K562 (cell line): ENCODE data around the gene C13orf46.

ENCODE experiments used
- BHLHE40 ChIP-seq: IDR thresholded peaks from 2 replicates; pipeline ENCODE4 v1.6.1; 2011; ENCODE audit warnings: low read length, improper control_type of control experiment
- CTCF ChIP-seq, 3 experiments: IDR thresholded peaks in 2 of 3; conservative IDR thresholded peaks in 1 of 3; 2 replicates each; pipeline ENCODE4 v1.5.1; 2011 to 2012; ENCODE audit warnings: low read length in 3 of 3, mild to moderate bottlenecking in 3 of 3, control low read depth in 2 of 3, improper control_type of control experiment in 1 of 3, inconsistent platforms in 1 of 3, low read depth in 1 of 3, mixed read lengths in 1 of 3, moderate library complexity in 1 of 3; ENCODE audit not compliant: insufficient read depth in 2 of 3
- FIP1L1 ChIP-seq: fragments of 200-400 bp; formaldehyde crosslinking; IDR thresholded peaks from 2 replicates; pipeline ENCODE4 v1.6.1; 2018; ENCODE audit warnings: mild to moderate bottlenecking, low read depth, low read length; ENCODE audit not compliant: poor library complexity, severe bottlenecking
- HMGXB4 ChIP-seq: sonication (generic); formaldehyde crosslinking; IDR thresholded peaks from 2 replicates; pipeline ENCODE4 v1.8.1; 2023; ENCODE audit warnings: mild to moderate bottlenecking, missing genetic modification reagents
- REST ChIP-seq, 2 experiments: fragments of 450-650 bp; formaldehyde crosslinking in 1 of 2; IDR thresholded peaks; 2 replicates each; pipeline versions ENCODE4 v1.4.0 to v1.6.1; 2014 to 2020; ENCODE audit warnings: mild to moderate bottlenecking in 2 of 2, borderline replicate concordance in 1 of 2, low read depth in 1 of 2

GRCh38 chr13:113962975-113963374, 10.9 kb downstream of the C13orf46 start:
- TF ChIP-seq FIP1L1 (no peak), BHLHE40 (no peak), HMGXB4 (CRISPR knock-in tag) (no peak), CTCF (IDR thresholded peaks at IDR 0.05 in 2 of 3, conservative IDR thresholded peaks at IDR 0.05 in 1 of 3; ENCODE audit: insufficient read depth in 2 of 3, low read depth in 1 of 3, low read length in 3 of 3) (no peak), REST (IDR thresholded peaks at IDR 0.05; ENCODE audit: borderline replicate concordance) (no peak), REST (CRISPR knock-in tag; IDR thresholded peaks at IDR 0.05; ENCODE audit: low read depth) (no peak)
